ENCODE measurements around the gene FADS2.

The FADS2 gene

GRCh38 chr11:61815790-61816735 is 12.0 kb upstream of the FADS2 start:
- in situ Hi-C loops (cut with HindIII; ENCODE audit: low pct_unique_long_range_greater_than_20kb, low sequenced_read_pairs) = no loop called here
- peak; percentile 79 to 82 for DNase-seq (ENCODE audit: low read depth in 1 of 2, low spot score in 1 of 2)
- no peak for TF ChIP-seq JUND (IDR thresholded peaks at IDR 0.05; ENCODE audit: low read depth)

DNA sequence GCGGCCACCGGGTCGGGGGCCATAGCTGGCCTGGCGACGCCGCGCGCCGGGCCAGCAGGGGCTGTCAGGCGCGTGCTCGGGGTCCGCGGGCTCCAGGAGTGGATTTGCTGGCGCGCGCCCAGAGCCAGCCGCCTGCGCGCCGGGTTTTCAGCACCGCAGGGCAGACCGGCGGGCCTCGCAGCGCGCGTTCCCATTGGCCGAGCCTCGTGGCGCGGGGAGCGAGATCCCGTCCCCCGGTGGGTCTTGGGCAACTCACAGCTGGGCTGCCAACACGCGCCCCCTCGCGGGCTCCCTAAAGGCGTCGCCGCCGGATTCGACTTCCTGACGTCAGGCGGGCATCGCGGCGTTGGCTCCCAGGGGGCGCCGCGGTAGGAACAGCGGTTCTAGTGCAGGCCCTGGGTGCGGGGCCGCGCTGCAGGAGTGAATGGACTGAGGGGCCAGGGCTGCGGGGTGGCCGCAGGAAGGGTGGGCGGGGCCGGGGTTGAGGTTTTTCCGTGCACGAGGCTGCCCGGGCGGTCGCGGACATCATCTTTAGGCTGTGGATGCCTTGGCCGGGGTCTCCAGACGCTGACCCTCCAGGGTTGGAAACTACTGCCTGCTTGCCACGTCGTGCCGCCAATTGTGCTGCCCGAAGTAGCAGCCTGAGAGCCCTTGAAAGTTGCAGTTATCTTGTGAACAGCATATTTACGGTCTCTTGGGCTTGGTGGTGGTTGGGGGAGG is 11.2 kb upstream of the FADS2 start, which contains the start of gene FADS1:
TSS of gene FADS1 (minus strand) at position 268 of the 720 bp plus-strand sequence. CDS start at position 194, 74 bp downstream.
- no peak for TF ChIP-seq JUND (IDR thresholded peaks at IDR 0.05; ENCODE audit: low read depth)
- DNase-seq (ENCODE audit: low read depth in 1 of 2, low spot score in 1 of 2) = peak; percentile 90 to 94
- in situ Hi-C loops (cut with HindIII; ENCODE audit: low pct_unique_long_range_greater_than_20kb, low sequenced_read_pairs) = no loop called here

DNA sequence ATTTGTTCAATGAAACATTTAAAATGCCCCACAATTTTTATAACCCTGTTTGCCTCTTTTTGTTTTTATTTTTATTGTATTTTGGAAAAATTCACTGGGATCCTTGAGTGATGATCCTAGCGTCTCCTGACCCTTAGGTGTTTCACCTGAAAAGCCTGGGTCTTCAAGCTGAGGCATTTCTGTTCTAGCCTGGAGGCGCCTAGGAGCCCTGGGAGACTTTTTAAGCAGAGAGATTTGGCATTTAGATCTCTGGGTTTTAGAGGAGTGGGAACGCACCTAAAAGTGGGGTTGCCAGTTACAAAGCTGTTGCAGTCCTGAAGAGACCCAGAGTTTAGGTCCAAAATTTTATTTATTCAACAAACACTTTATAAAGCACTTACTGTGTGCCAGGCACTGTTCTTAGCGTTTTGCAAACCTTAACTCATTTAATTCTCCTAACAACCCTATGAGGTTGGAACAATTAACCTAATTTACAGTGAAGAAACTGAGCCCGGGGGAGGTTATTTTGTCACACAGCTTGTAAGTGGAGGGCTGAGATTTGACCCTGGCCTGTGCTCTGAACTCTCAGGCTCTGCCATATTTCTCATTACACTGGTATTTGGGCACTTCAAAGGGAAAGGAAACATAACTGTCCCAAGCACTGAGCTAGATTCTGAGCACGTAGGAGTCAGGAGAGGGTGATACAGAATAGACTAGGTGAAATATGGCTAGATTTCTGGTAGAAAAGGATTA is 10.5 kb upstream of the FADS2 start:
- in situ Hi-C loops (cut with HindIII; ENCODE audit: low pct_unique_long_range_greater_than_20kb, low sequenced_read_pairs) = no loop called here
- TF ChIP-seq JUND (IDR thresholded peaks at IDR 0.05; ENCODE audit: low read depth) = no peak
- no peak for DNase-seq (ENCODE audit: low read depth in 1 of 2, low spot score in 1 of 2)

GRCh38 chr11:61820174-61820573 is 7.9 kb upstream of the FADS2 start:
- no peak for TF ChIP-seq JUND (IDR thresholded peaks at IDR 0.05; ENCODE audit: low read depth)
- no peak for DNase-seq (ENCODE audit: low read depth in 1 of 2, low spot score in 1 of 2)
- in situ Hi-C loops (cut with HindIII; ENCODE audit: low pct_unique_long_range_greater_than_20kb, low sequenced_read_pairs) = no loop called here

- in situ Hi-C loops (cut with HindIII; ENCODE audit: low pct_unique_long_range_greater_than_20kb, low sequenced_read_pairs) = no loop called here
- TF ChIP-seq JUND (IDR thresholded peaks at IDR 0.05; ENCODE audit: low read depth) = no peak
- DNase-seq (ENCODE audit: low read depth in 1 of 2, low spot score in 1 of 2) = no peak
Observed at GRCh38 chr11:61826930-61827570, 1.1 kb upstream of the FADS2 start.

DNA sequence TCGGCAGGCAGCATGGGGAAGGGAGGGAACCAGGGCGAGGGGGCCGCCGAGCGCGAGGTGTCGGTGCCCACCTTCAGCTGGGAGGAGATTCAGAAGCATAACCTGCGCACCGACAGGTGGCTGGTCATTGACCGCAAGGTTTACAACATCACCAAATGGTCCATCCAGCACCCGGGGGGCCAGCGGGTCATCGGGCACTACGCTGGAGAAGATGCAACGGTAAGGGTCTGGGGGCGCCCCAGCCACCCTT is 204 bp downstream of the FADS2 start:
- TF ChIP-seq JUND (IDR thresholded peaks at IDR 0.05; ENCODE audit: low read depth) = no peak
- no peak for DNase-seq (ENCODE audit: low read depth in 1 of 2, low spot score in 1 of 2)
- in situ Hi-C loops (cut with HindIII; ENCODE audit: low pct_unique_long_range_greater_than_20kb, low sequenced_read_pairs) = no loop called here

DNA sequence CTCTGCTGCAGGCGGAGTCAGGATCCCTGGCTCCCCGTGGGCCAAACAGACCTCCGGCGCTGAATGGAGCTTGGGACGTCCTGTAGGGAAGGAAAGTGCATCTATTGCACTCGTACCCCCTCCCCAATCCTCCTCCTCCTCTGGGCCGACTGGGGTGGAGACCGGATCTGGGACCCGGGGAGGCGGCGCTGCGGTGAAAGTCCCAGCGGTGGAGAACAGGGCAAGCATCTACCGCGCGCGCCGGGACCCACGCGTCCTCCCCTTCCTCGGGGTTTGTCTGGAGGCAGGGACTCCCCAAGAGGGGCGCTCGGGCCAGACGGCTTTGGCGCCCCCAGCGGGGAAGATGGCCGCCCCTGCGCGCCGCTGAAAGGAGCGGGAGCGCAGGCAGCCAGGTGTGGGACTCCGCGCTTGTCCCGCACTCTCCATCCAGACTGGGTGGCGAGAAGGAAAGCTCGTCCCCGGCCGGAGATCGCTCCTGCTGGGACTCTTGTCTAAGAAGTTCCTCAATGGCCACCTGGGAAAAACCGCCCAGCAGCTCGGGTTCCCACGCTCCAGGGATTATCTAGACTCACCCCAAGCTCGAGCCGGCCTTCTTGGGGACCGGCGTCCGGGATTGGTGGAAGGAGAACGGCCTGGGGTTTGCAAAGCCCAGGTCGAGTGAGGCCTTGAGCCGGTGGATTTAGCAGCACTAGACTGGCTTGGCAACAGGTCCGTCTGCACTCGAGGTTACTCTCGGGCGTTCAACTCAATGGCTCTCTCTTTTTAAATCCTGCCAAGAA is 718 bp downstream of the FADS2 start:
- in situ Hi-C loops (cut with HindIII; ENCODE audit: low pct_unique_long_range_greater_than_20kb, low sequenced_read_pairs) = no loop called here
- DNase-seq (ENCODE audit: low read depth in 1 of 2, low spot score in 1 of 2) = no peak
- no peak for TF ChIP-seq JUND (IDR thresholded peaks at IDR 0.05; ENCODE audit: low read depth)

DNA sequence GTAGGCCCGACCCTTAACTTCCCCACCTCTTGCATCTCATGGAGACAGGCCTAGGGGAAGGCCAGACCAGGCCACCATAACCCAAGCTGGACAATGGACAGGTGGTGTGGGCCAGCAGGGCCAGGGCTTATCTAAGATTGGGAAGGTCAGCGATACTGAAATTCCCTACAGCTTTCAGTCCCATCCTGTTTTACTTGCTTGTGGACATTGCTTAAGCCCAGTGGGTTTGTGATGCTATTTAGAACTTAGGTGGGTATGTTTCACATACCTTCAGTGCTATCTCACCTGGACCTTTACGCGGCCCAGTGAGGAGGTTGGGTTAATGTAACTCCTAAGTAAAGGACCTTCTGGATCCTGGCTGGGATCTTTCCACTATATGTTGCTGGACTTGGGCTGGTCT is 1.7 kb downstream of the FADS2 start:
- DNase-seq (ENCODE audit: low read depth in 1 of 2, low spot score in 1 of 2) = no peak
- no peak for TF ChIP-seq JUND (IDR thresholded peaks at IDR 0.05; ENCODE audit: low read depth)
- in situ Hi-C loops (cut with HindIII; ENCODE audit: low pct_unique_long_range_greater_than_20kb, low sequenced_read_pairs) = no loop called here

DNA sequence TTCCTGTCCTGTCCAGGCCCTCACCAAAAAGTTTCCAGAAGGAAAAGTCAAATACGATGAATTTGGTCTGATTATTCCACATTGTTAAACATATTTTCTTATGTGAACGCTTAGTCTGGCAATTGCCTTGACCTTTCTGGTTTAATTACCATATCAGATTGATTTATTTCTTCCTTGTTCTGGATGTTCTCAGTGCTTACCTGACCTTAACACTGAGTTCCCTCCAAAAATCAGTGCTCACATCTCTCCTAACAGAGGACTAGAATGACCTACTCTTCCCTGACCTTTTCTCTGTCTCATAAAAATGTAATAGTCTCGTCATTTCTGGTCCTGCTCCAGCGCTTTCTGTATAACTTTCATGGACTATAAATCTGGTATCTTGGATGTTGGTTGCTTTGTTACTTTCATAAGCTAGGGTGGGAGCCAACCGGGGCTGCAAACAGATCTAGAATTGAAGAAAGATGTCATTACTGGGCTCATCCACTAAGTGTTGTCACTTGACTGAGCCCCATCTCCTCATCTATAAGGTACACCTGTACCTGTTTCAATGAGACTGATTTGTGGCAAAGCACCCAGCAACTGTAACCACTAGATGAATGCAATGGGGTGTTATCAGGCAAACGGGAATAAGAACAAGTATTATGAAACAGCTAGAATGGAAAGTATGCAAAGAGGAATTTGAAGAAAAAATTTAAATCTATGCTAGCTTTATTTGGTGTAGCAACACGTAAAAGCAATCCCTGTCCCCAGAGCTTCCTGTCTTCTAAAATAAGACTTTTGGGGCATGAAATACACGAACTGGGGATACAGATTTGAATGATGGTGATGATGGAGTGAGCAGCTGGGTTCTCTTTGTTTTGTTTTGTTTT is 2.4 kb downstream of the FADS2 start:
- DNase-seq (ENCODE audit: low read depth in 1 of 2, low spot score in 1 of 2) = no peak
- no peak for TF ChIP-seq JUND (IDR thresholded peaks at IDR 0.05; ENCODE audit: low read depth)
- in situ Hi-C loops (cut with HindIII; ENCODE audit: low pct_unique_long_range_greater_than_20kb, low sequenced_read_pairs) = no loop called here

DNA sequence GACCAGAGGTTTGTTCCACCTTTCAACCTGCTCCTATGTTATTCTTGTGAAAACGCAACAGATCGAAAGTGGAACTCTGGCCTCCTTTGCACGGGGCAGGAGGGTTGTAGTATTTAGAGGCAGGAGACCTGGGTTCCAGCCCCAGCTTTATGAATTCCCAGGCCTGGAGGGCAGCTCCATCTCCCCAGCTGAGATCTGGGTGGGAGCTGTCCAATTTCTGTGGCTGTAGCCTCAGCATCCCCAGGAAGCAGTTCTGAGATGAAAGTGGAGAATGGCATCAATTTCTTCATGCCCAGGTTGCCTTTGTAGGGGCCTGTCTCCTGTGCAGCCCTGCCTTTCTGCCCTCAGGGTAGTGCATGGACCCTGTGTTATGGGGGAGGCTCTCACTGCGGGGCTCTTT is 4.1 kb downstream of the FADS2 start:
- no peak for TF ChIP-seq JUND (IDR thresholded peaks at IDR 0.05; ENCODE audit: low read depth)
- in situ Hi-C loops (cut with HindIII; ENCODE audit: low pct_unique_long_range_greater_than_20kb, low sequenced_read_pairs) = no loop called here
- no peak for DNase-seq (ENCODE audit: low read depth in 1 of 2, low spot score in 1 of 2)

- TF ChIP-seq JUND (IDR thresholded peaks at IDR 0.05; ENCODE audit: low read depth) = no peak
- in situ Hi-C loops (cut with HindIII; ENCODE audit: low pct_unique_long_range_greater_than_20kb, low sequenced_read_pairs) = no loop called here
- DNase-seq (ENCODE audit: low read depth in 1 of 2, low spot score in 1 of 2) = no peak
Observed at GRCh38 chr11:61832754-61833153, 4.7 kb downstream of the FADS2 start.
